H1 (cell line): Measurements from ENCODE around the gene MSI1. TPM values are rescaled to one million over a fixed set of nuclear protein-coding genes. Genes with fewer than 3 reads are reported as not detected.

ENCODE experiments used
- CBX5 ChIP-seq: fragments of 300-800, 300-1000 bp; sonication (generic); IDR thresholded peaks from 2 replicates; pipeline ENCODE4 v1.7.1; 2016; ENCODE audit warnings: antibody characterized with exemption, low read length, low read depth
- JUND ChIP-seq: IDR thresholded peaks from 2 replicates; pipeline ENCODE4 v1.6.1; 2011; ENCODE audit warnings: mild to moderate bottlenecking, improper control_type of control experiment, low read length
- KDM1A ChIP-seq: fragments of 200-600, 300-600 bp; sonication (generic); IDR thresholded peaks from 2 replicates; pipeline ENCODE4 v1.7.1; 2016; ENCODE audit warnings: mild to moderate bottlenecking, low read length, borderline replicate concordance
- POU5F1 ChIP-seq: IDR thresholded peaks from 2 replicates; pipeline ENCODE4 v1.6.1; 2011; ENCODE audit warnings: low read depth, mild to moderate bottlenecking, low read length, moderate library complexity
- RNF2 ChIP-seq: fragments of 200-900, 300-1000 bp; sonication (generic); IDR thresholded peaks from 2 replicates; pipeline ENCODE4 v1.7.1; 2016; ENCODE audit warnings: borderline replicate concordance, low read depth, mild to moderate bottlenecking, antibody characterized with exemption, low read length; ENCODE audit not compliant: poor library complexity, severe bottlenecking; ENCODE audit errors: missing control alignments
- RXRA ChIP-seq: IDR thresholded peaks from 2 replicates; pipeline ENCODE4 v1.6.1; 2011; ENCODE audit warnings: low read depth, mild to moderate bottlenecking, low read length, moderate library complexity; ENCODE audit not compliant: insufficient read depth
- USF2 ChIP-seq: IDR thresholded peaks from 2 replicates; pipeline ENCODE4 v1.6.1; 2011; ENCODE audit warnings: low read length, improper control_type of control experiment
- polyA plus RNA-seq, 7 experiments: library from polyadenylated mRNA; depleted of rRNA in 3 of 7; stranded (reverse) in 5 of 7; unstranded in 2 of 7; fragments of >200 nt in 5 of 7; fragments of 200-250 nt in 2 of 7; gene quantifications; 1 replicate in 5 of 7; 2 replicates in 1 of 7; 4 replicates in 1 of 7; pipeline versions ENCODE4 v1.2.1 to v1.2.3, GENCODE V29; 2011 to 2013; ENCODE audit warnings: missing spikeins in 2 of 7, mixed read lengths in 2 of 7
- total RNA-seq: library from RNA; stranded (reverse); fragmentation: NEBNext Ultra II Directional; extraction: Animal tissue kit (Norgen Biotek cat#: 25700); gene quantifications from 2 replicates; pipeline ENCODE4 v1.2.1, GENCODE V29; 2021
- TF ChIP-seq, protein P1 (sequence below): fragments of 300-600 bp; sonication (generic); IDR thresholded peaks from 2 replicates; pipeline ENCODE4 v1.7.1; 2012; ENCODE audit warnings: low read length, moderate library complexity, mild to moderate bottlenecking, inconsistent platforms; ENCODE audit not compliant: insufficient replicate concordance

The MSI1 gene
- total and polyA plus RNA-seq, 2 of the 8 experiments (the other 6 are each of a cell fraction or from before 2014, with no cell fraction given) = 13.5 to 51.9 TPM

DNA sequence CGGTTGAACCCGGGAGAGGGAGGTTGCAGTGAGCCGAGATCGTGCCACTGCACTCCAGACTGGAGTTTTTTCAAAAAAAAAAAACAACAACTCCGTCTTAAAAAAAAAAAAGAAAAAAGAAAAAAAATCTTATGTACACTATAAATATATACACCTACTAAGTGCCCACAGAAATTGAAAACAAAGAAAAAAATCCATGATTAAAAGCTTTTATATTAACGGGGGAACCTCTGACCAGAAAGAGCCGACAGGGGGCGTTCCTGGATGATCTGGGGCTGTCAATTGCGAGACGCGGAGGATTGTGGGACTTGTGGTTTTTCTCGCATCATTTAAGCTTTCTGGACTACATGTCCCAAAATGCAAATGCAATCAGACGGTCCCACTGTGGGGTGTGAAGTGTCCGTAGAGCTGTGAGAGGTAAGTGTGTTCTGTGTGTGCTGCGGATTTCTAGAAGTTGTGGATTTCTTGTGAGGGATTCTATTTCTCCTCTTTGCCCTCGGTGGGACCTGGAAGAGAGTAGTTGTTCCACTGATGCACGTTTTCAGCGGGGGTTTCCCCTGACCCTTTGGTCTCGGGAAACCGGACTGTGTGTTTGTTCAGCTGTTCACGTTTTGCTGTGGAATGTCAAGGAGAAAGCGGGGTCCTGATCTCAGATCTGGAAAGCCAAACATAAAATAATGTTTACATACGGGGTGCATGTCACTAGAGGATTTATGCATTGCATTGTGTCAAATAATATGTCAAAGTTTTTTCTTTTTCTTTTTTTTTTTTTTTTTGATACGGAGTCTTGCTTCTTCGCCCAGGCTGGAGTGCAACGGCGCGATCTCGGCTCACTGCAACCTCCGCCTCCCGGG lies 66.8 kb downstream of the MSI1 start, which contains the start of gene SIRT4 (continued):
- TF ChIP-seq, protein P1, sequence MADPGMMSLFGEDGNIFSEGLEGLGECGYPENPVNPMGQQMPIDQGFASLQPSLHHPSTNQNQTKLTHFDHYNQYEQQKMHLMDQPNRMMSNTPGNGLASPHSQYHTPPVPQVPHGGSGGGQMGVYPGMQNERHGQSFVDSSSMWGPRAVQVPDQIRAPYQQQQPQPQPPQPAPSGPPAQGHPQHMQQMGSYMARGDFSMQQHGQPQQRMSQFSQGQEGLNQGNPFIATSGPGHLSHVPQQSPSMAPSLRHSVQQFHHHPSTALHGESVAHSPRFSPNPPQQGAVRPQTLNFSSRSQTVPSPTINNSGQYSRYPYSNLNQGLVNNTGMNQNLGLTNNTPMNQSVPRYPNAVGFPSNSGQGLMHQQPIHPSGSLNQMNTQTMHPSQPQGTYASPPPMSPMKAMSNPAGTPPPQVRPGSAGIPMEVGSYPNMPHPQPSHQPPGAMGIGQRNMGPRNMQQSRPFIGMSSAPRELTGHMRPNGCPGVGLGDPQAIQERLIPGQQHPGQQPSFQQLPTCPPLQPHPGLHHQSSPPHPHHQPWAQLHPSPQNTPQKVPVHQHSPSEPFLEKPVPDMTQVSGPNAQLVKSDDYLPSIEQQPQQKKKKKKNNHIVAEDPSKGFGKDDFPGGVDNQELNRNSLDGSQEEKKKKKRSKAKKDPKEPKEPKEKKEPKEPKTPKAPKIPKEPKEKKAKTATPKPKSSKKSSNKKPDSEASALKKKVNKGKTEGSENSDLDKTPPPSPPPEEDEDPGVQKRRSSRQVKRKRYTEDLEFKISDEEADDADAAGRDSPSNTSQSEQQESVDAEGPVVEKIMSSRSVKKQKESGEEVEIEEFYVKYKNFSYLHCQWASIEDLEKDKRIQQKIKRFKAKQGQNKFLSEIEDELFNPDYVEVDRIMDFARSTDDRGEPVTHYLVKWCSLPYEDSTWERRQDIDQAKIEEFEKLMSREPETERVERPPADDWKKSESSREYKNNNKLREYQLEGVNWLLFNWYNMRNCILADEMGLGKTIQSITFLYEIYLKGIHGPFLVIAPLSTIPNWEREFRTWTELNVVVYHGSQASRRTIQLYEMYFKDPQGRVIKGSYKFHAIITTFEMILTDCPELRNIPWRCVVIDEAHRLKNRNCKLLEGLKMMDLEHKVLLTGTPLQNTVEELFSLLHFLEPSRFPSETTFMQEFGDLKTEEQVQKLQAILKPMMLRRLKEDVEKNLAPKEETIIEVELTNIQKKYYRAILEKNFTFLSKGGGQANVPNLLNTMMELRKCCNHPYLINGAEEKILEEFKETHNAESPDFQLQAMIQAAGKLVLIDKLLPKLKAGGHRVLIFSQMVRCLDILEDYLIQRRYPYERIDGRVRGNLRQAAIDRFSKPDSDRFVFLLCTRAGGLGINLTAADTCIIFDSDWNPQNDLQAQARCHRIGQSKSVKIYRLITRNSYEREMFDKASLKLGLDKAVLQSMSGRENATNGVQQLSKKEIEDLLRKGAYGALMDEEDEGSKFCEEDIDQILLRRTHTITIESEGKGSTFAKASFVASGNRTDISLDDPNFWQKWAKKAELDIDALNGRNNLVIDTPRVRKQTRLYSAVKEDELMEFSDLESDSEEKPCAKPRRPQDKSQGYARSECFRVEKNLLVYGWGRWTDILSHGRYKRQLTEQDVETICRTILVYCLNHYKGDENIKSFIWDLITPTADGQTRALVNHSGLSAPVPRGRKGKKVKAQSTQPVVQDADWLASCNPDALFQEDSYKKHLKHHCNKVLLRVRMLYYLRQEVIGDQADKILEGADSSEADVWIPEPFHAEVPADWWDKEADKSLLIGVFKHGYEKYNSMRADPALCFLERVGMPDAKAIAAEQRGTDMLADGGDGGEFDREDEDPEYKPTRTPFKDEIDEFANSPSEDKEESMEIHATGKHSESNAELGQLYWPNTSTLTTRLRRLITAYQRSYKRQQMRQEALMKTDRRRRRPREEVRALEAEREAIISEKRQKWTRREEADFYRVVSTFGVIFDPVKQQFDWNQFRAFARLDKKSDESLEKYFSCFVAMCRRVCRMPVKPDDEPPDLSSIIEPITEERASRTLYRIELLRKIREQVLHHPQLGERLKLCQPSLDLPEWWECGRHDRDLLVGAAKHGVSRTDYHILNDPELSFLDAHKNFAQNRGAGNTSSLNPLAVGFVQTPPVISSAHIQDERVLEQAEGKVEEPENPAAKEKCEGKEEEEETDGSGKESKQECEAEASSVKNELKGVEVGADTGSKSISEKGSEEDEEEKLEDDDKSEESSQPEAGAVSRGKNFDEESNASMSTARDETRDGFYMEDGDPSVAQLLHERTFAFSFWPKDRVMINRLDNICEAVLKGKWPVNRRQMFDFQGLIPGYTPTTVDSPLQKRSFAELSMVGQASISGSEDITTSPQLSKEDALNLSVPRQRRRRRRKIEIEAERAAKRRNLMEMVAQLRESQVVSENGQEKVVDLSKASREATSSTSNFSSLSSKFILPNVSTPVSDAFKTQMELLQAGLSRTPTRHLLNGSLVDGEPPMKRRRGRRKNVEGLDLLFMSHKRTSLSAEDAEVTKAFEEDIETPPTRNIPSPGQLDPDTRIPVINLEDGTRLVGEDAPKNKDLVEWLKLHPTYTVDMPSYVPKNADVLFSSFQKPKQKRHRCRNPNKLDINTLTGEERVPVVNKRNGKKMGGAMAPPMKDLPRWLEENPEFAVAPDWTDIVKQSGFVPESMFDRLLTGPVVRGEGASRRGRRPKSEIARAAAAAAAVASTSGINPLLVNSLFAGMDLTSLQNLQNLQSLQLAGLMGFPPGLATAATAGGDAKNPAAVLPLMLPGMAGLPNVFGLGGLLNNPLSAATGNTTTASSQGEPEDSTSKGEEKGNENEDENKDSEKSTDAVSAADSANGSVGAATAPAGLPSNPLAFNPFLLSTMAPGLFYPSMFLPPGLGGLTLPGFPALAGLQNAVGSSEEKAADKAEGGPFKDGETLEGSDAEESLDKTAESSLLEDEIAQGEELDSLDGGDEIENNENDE = no peak
- no peak for TF ChIP-seq RNF2
- no peak for TF ChIP-seq USF2
- TF ChIP-seq CBX5 = no peak
- TF ChIP-seq JUND = peak; percentile 82
- TF ChIP-seq POU5F1 = no peak
- no peak for TF ChIP-seq RXRA
- TF ChIP-seq KDM1A = no peak
